HCT116 (cell line): ENCODE results near the gene LEFTY2. TPM values are rescaled to one million over a fixed set of nuclear protein-coding genes. Genes with fewer than 3 reads are reported as not detected.

ENCODE experiments used
- ATAC-seq: fragments of 200-7000 bp; cut with Tn5 transposase; 2 replicates; pipeline ENCODE4 v1.9.1; 2020; ENCODE audit warnings: mild to moderate bottlenecking, moderate library complexity
- BruUV-seq: library from RNA; stranded (reverse); fragments of 400-500 nt; replicated peaks from 2 replicates; lab custom pipeline; 2021; lab: Mats Ljungman, UMichigan
- CTCF ChIA-PET: fragments of 300-600 bp; sonication (Branson Sonifier 250); formaldehyde crosslinking; loops from one replicate; lab custom pipeline; 2021; ENCODE audit warnings: antibody characterized with exemption; lab: Charles Lee
- POLR2A ChIA-PET: fragments of 300-600, 350-600 bp; sonication (Branson Sonifier 250); formaldehyde crosslinking; loops from one replicate; lab custom pipeline; 2021; ENCODE audit warnings: antibody characterized with exemption; lab: Charles Lee
- RAD21 ChIA-PET, 2 experiments: fragments of 300-600 bp; sonication (Branson Sonifier 250); formaldehyde crosslinking; loops; one replicate each; lab custom pipeline; 2023; ENCODE audit warnings: low total read pairs in 2 of 2; ENCODE audit not compliant: uncharacterized antibody in 2 of 2, unreplicated experiment in 2 of 2, low non-redundant PET in 1 of 2; lab: Charles Lee
- DNase-seq: peaks from one replicate; pipeline ENCODE4 v3.0.0-alpha.2; 2010; ENCODE audit warnings: low read depth, low spot score
- H2AFZ ChIP-seq: fragments of 200-600 bp; shearing (Covaris generic), sonication (generic); 2 replicates; pipeline ENCODE4 v1.6.1; 2017; ENCODE audit warnings: low read depth, mixed run types, mixed read lengths, antibody characterized with exemption, low read length; ENCODE audit not compliant: poor library complexity, severe bottlenecking
- H3K27ac ChIP-seq: 2 replicates; pipeline ENCODE4 v1.5.1; 2012; ENCODE audit warnings: low read depth, low read length
- H3K27me3 ChIP-seq: fragments of 200-600 bp; sonication (generic); 2 replicates; pipeline ENCODE4 v1.6.1; 2016; ENCODE audit warnings: mixed run types, low read length, mixed read lengths; ENCODE audit not compliant: insufficient read depth
- H3K36me3 ChIP-seq, 2 experiments: fragments of 200-500 bp in 1 of 2; fragments of 200-600 bp in 1 of 2; sonication (Bioruptor generic) in 1 of 2; sonication (generic) in 1 of 2; 2 replicates each; pipeline versions ENCODE4 v1.5.1 to v1.6.1; 2014 to 2016; ENCODE audit warnings: low read length in 2 of 2, inconsistent platforms in 1 of 2, mixed read lengths in 1 of 2, mixed run types in 1 of 2; ENCODE audit not compliant: insufficient read depth in 2 of 2, control insufficient read depth in 1 of 2
- H3K4me1 ChIP-seq, 2 experiments: fragments of 200-600 bp in 1 of 2; sonication (generic) in 1 of 2; 2 replicates each; pipeline versions ENCODE4 v1.5.1 to v1.6.1; 2012 to 2017; ENCODE audit warnings: low read length in 2 of 2, inconsistent platforms in 1 of 2, mild to moderate bottlenecking in 1 of 2, mixed read lengths in 1 of 2, mixed run types in 1 of 2, moderate library complexity in 1 of 2; ENCODE audit not compliant: insufficient read depth in 2 of 2, control insufficient read depth in 1 of 2
- H3K4me2 ChIP-seq: fragments of 200-600 bp; sonication (generic); 2 replicates; pipeline ENCODE4 v1.6.1; 2017; ENCODE audit warnings: mixed run types, low read length, mixed read lengths
- H3K4me3 ChIP-seq, 2 experiments: fragments of 200-600 bp in 1 of 2; sonication (generic) in 1 of 2; replicated peaks in 1 of 2; 2 replicates each; pipeline ENCODE4 v1.5.1; 2011 to 2016; ENCODE audit warnings: low read length in 2 of 2, control low read depth in 1 of 2, low read depth in 1 of 2, mild to moderate bottlenecking in 1 of 2, mixed read lengths in 1 of 2, mixed run types in 1 of 2
- H3K79me2 ChIP-seq: fragments of 200-600 bp; sonication (generic); 2 replicates; pipeline ENCODE4 v1.6.1; 2017; ENCODE audit warnings: mild to moderate bottlenecking, mixed run types, low read length, moderate library complexity, mixed read lengths; ENCODE audit not compliant: insufficient read depth
- H3K9ac ChIP-seq: fragments of 200-600 bp; sonication (generic); 2 replicates; pipeline ENCODE4 v1.6.1; 2016; ENCODE audit warnings: low read length, mixed read lengths
- H3K9me2 ChIP-seq: fragments of 200-600 bp; sonication (generic), shearing (Covaris generic); 2 replicates; pipeline ENCODE4 v1.6.1; 2017; ENCODE audit warnings: mixed run types, mild to moderate bottlenecking, moderate library complexity; ENCODE audit not compliant: insufficient read depth
- H3K9me3 ChIP-seq, 2 experiments: fragments of 200-500 bp in 1 of 2; fragments of 200-600 bp in 1 of 2; sonication (Bioruptor generic) in 1 of 2; sonication (generic) in 1 of 2; 2 replicates each; pipeline ENCODE4 v1.6.1; 2014 to 2017; ENCODE audit warnings: low read length in 2 of 2, mixed read lengths in 2 of 2, inconsistent platforms in 1 of 2, low read depth in 1 of 2, mild to moderate bottlenecking in 1 of 2, mixed run types in 1 of 2, moderate library complexity in 1 of 2; ENCODE audit not compliant: control insufficient read depth in 1 of 2, insufficient read depth in 1 of 2
- H4K20me1 ChIP-seq: fragments of 200-600 bp; sonication (generic), shearing (Covaris generic); 2 replicates; pipeline ENCODE4 v1.6.1; 2017; ENCODE audit warnings: mixed run types, mild to moderate bottlenecking, moderate library complexity; ENCODE audit not compliant: insufficient read depth
- ATF3 ChIP-seq: IDR thresholded peaks from 2 replicates; pipeline ENCODE4 v1.6.1; 2012
- CEBPB ChIP-seq: IDR thresholded peaks from 2 replicates; pipeline ENCODE4 v1.6.1; 2012; ENCODE audit warnings: low read depth
- EGR1 ChIP-seq: IDR thresholded peaks from 2 replicates; pipeline ENCODE4 v1.6.1; 2012; ENCODE audit warnings: low read depth
- ELF1 ChIP-seq: IDR thresholded peaks from 2 replicates; pipeline ENCODE4 v1.6.1; 2012; ENCODE audit warnings: low read depth, borderline replicate concordance
- EZH2 ChIP-seq: fragments of 200-600 bp; sonication (generic); IDR thresholded peaks from 2 replicates; pipeline ENCODE4 v1.6.1; 2017; ENCODE audit warnings: antibody characterized with exemption, mixed run types
- EZH2phosphoT487 ChIP-seq: fragments of 200-600 bp; IDR thresholded peaks from 2 replicates; pipeline ENCODE4 v1.6.1; 2018; ENCODE audit warnings: antibody characterized with exemption, borderline replicate concordance
- FOSL1 ChIP-seq: IDR thresholded peaks from 2 replicates; pipeline ENCODE4 v1.6.1; 2012; ENCODE audit warnings: low read depth
- JUND ChIP-seq: IDR thresholded peaks from 2 replicates; pipeline ENCODE4 v1.6.1; 2012
- MAX ChIP-seq: IDR thresholded peaks from 2 replicates; pipeline ENCODE4 v1.6.1; 2012
- POLR2A ChIP-seq: IDR thresholded peaks from 2 replicates; pipeline ENCODE4 v1.7.0; 2011; ENCODE audit warnings: borderline replicate concordance; ENCODE audit not compliant: insufficient read depth, insufficient read length; ENCODE audit errors: extremely low read depth
- POLR2AphosphoS5 ChIP-seq: IDR thresholded peaks from 2 replicates; pipeline ENCODE4 v1.6.1; 2011; ENCODE audit warnings: mild to moderate bottlenecking, low read depth, low read length, moderate library complexity
- RAD21 ChIP-seq: IDR thresholded peaks from 2 replicates; pipeline ENCODE4 v1.6.1; 2012; ENCODE audit warnings: low read depth, mild to moderate bottlenecking
- REST ChIP-seq: IDR thresholded peaks from 2 replicates; pipeline ENCODE4 v1.6.1; 2012; ENCODE audit warnings: low read depth
- SIN3A ChIP-seq: IDR thresholded peaks from 2 replicates; pipeline ENCODE4 v1.6.1; 2012; ENCODE audit warnings: low read depth
- SP1 ChIP-seq: IDR thresholded peaks from 2 replicates; pipeline ENCODE4 v1.6.1; 2012; ENCODE audit warnings: low read depth
- SRF ChIP-seq: IDR thresholded peaks from 2 replicates; pipeline ENCODE4 v1.6.1; 2012; ENCODE audit warnings: low read depth
- TCF7L2 ChIP-seq: IDR thresholded peaks from 2 replicates; pipeline ENCODE4 v1.7.0; 2011; ENCODE audit warnings: borderline replicate concordance, inconsistent platforms; ENCODE audit not compliant: insufficient read depth, insufficient read length; ENCODE audit errors: extremely low read depth
- ZBTB33 ChIP-seq: IDR thresholded peaks from 2 replicates; pipeline ENCODE4 v1.6.1; 2011; ENCODE audit warnings: mild to moderate bottlenecking, low read length, moderate library complexity; ENCODE audit not compliant: insufficient replicate concordance; ENCODE audit errors: extremely low read depth
- ZFX ChIP-seq: fragments of 450-650 bp; IDR thresholded peaks from 2 replicates; pipeline ENCODE4 v1.6.1; 2017
- ZNF274 ChIP-seq: fragments of 200-500 bp; sonication (Bioruptor generic); IDR thresholded peaks from 2 replicates; pipeline ENCODE4 v1.6.1; 2014; ENCODE audit warnings: mild to moderate bottlenecking, low read depth, low read length, inconsistent platforms
- intact Hi-C: fragments of 100-400 bp; cut with micrococcal nuclease; formaldehyde crosslinking; loops from 2 replicates; pipeline ENCODE4 v1.10.0; 2022
- total RNA-seq: library from RNA; stranded (reverse); gene quantifications from one replicate; pipeline ENCODE4 v1.2.1, GENCODE V29; 2021; ENCODE audit not compliant: unreplicated experiment

LEFTY2 gene
- total RNA-seq, 1 experiment from 2014 or later, result not detected

- ATAC-seq (no peak), DNase-seq (no peak)
- H3K27ac ChIP-seq, result no peak overlapping the region
- no peaks in the 10 kb centered on the region for H3K9me2 ChIP-seq
- no TSS peak for BruUV-seq
- H3K9me3 ChIP-seq, result no peaks in the 10 kb centered on the region
- no peak for TF ChIP-seq SP1
- TF ChIP-seq RAD21, result no peak
- TF ChIP-seq TCF7L2, result no peak
- TF ChIP-seq POLR2AphosphoS5, result no peak
- no peak for TF ChIP-seq EZH2
- TF ChIP-seq CEBPB, result no peak
- TF ChIP-seq REST, result no peak
- no peak for TF ChIP-seq ELF1
- no peak for TF ChIP-seq MAX
- TF ChIP-seq ZBTB33, result no peak
- TF ChIP-seq SRF, result no peak
- TF ChIP-seq POLR2A, result no peak
- no peak for TF ChIP-seq EGR1
- no peak for TF ChIP-seq ATF3
- no peak for TF ChIP-seq JUND
- TF ChIP-seq ZFX, result no peak
- no peak for TF ChIP-seq SIN3A
- no peak for TF ChIP-seq FOSL1
- no peak for TF ChIP-seq EZH2phosphoT487
- no peak for TF ChIP-seq ZNF274
- no peaks in the 10 kb centered on the region for H4K20me1 ChIP-seq
- H3K27me3 ChIP-seq, result no peaks in the 10 kb centered on the region
- peaks cover 16 to 33% of the 10 kb centered on the region in 2 experiments for H3K36me3 ChIP-seq
- H3K4me2 ChIP-seq, result no peak overlapping the region
- ChIA-PET POLR2A (no interaction called here), RAD21 (no interaction called here), CTCF (no interaction called here)
- H3K4me3 ChIP-seq, result no peak overlapping the region
- no peak overlapping the region for H2AFZ ChIP-seq
- peaks cover 26% of the 10 kb centered on the region for H3K79me2 ChIP-seq
- intact Hi-C loops, result no loop called here
- peaks cover 6 to 15% of the 10 kb centered on the region in 2 experiments for H3K4me1 ChIP-seq
- no peak overlapping the region for H3K9ac ChIP-seq
These were observed 21.1 kb downstream of the LEFTY2 start for GRCh38 chr1:225919906-225920305.
